Liver (tissue), 9 donors: Measurements from ENCODE around the gene DRD1. TPM values are rescaled to one million over a fixed set of nuclear protein-coding genes. Genes with fewer than 3 reads are reported as not detected.
A peak's percentile ranks its signal among the peaks of the same experiment; 100 is the strongest.

Experiments
- DNase-seq: peaks from one replicate; pipeline ENCODE4 v3.0.0-alpha.2; 2017; ENCODE audit warnings: low spot score
- H3K27ac ChIP-seq, 2 donors: one replicate each; pipeline ENCODE4 v1.7.0; 2013; ENCODE audit warnings: inconsistent platforms in 2 of 2, low read length in 2 of 2, control low read depth in 1 of 2, low read depth in 1 of 2, mild to moderate bottlenecking in 1 of 2
- H3K27me3 ChIP-seq, 4 donors: one replicate each; pipeline versions ENCODE4 v1.6.1 to v1.7.0; 2013; ENCODE audit warnings: low read length in 3 of 4, inconsistent platforms in 1 of 4, mild to moderate bottlenecking in 1 of 4, moderate library complexity in 1 of 4; ENCODE audit not compliant: control insufficient read depth in 4 of 4, insufficient read depth in 4 of 4
- H3K36me3 ChIP-seq, 4 donors: one replicate each; pipeline versions ENCODE4 v1.6.1 to v1.7.0; 2013; ENCODE audit warnings: low read length in 3 of 4, mild to moderate bottlenecking in 3 of 4, low read depth in 1 of 4, moderate library complexity in 1 of 4; ENCODE audit not compliant: control insufficient read depth in 4 of 4, insufficient read depth in 3 of 4
- H3K4me1 ChIP-seq, 4 donors: one replicate each; pipeline versions ENCODE4 v1.6.1 to v1.7.0; 2013; ENCODE audit warnings: low read length in 3 of 4, mild to moderate bottlenecking in 3 of 4, moderate library complexity in 1 of 4; ENCODE audit not compliant: control insufficient read depth in 4 of 4, insufficient read depth in 4 of 4
- H3K4me3 ChIP-seq, 3 donors: one replicate each; pipeline versions ENCODE4 v1.6.1 to v1.7.0; 2013; ENCODE audit warnings: low read length in 3 of 3, control low read depth in 1 of 3, low read depth in 1 of 3, mild to moderate bottlenecking in 1 of 3
- H3K9ac ChIP-seq, 2 donors: one replicate each; pipeline ENCODE4 v1.7.0; 2013; ENCODE audit warnings: low read length in 2 of 2, mild to moderate bottlenecking in 2 of 2, moderate library complexity in 2 of 2, control low read depth in 1 of 2, low read depth in 1 of 2
- H3K9me3 ChIP-seq, 4 donors: one replicate each; pipeline versions ENCODE4 v1.6.1 to v1.7.0; 2013; ENCODE audit warnings: low read length in 3 of 4; ENCODE audit not compliant: control insufficient read depth in 4 of 4
- CTCF ChIP-seq: fragments of 150-350 bp; IDR thresholded peaks from 2 replicates; pipeline ENCODE4 v1.5.1; 2017; ENCODE audit warnings: improper control_type of control experiment, low read depth, low read length; ENCODE audit not compliant: missing input control
- EGR1 ChIP-seq, 2 donors: IDR thresholded peaks; 2 replicates each; pipeline ENCODE4 v1.6.1; 2016 to 2018; ENCODE audit warnings: antibody characterized with exemption in 2 of 2, low read depth in 2 of 2
- FOXA1 ChIP-seq: IDR thresholded peaks from 2 replicates; pipeline ENCODE4 v1.6.1; 2016; ENCODE audit warnings: antibody characterized with exemption
- FOXA2 ChIP-seq: IDR thresholded peaks from 2 replicates; pipeline ENCODE4 v1.6.1; 2016; ENCODE audit warnings: antibody characterized with exemption
- GABPA ChIP-seq, 2 donors: IDR thresholded peaks in 1 of 2; conservative IDR thresholded peaks in 1 of 2; 2 replicates each; pipeline ENCODE4 v1.6.1; 2016; ENCODE audit warnings: antibody characterized with exemption in 2 of 2, mild to moderate bottlenecking in 1 of 2, moderate library complexity in 1 of 2
- HNF4A ChIP-seq, 2 donors: conservative IDR thresholded peaks; 2 replicates each; pipeline ENCODE4 v1.6.1; 2016; ENCODE audit warnings: antibody characterized with exemption in 2 of 2, mild to moderate bottlenecking in 2 of 2
- HNF4G ChIP-seq: IDR thresholded peaks from 2 replicates; pipeline ENCODE4 v1.6.1; 2016; ENCODE audit warnings: antibody characterized with exemption
- JUND ChIP-seq, 2 donors: IDR thresholded peaks; 2 replicates each; pipeline ENCODE4 v1.6.1; 2016; ENCODE audit warnings: antibody characterized with exemption in 2 of 2
- NR2F2 ChIP-seq: IDR thresholded peaks from 2 replicates; pipeline ENCODE4 v1.6.1; 2016; ENCODE audit warnings: antibody characterized with exemption
- RAD21 ChIP-seq, 2 donors: IDR thresholded peaks; 2 replicates each; pipeline ENCODE4 v1.6.1; 2016; ENCODE audit warnings: antibody characterized with exemption in 2 of 2, mild to moderate bottlenecking in 2 of 2
- RXRA ChIP-seq, 2 donors: IDR thresholded peaks; 2 replicates each; pipeline ENCODE4 v1.6.1; 2017 to 2018; ENCODE audit warnings: antibody characterized with exemption in 2 of 2, mild to moderate bottlenecking in 1 of 2
- SP1 ChIP-seq: IDR thresholded peaks from 2 replicates; pipeline ENCODE4 v1.6.1; 2018; ENCODE audit warnings: antibody characterized with exemption, mild to moderate bottlenecking
- TAF1 ChIP-seq: conservative IDR thresholded peaks from 2 replicates; pipeline ENCODE4 v1.6.1; 2016; ENCODE audit warnings: antibody characterized with exemption, mild to moderate bottlenecking
- YY1 ChIP-seq: IDR thresholded peaks from 2 replicates; pipeline ENCODE4 v1.6.1; 2016; ENCODE audit warnings: antibody characterized with exemption, mild to moderate bottlenecking
- WGBS: extraction: QIAGEN DNeasy Blood & Tissue Kit; methylation state at CpG from one replicate; pipeline ENCODE4 v1.1.7; 2013; 5-methylcytosine and 5-hydroxymethylcytosine counted together
- polyA plus RNA-seq, 2 donors: library from polyadenylated mRNA; stranded (reverse) in 1 of 2; unstranded in 1 of 2; fragments of 200-250 nt in 1 of 2; fragments of >200 nt in 1 of 2; fragmentation: Nextera tagmentation in 1 of 2; extraction: Ambion mirVana in 1 of 2; gene quantifications; one replicate each; pipeline versions ENCODE4 v1.2.1 to v1.2.3, GENCODE V29; 2013 to 2015
- total RNA-seq, 2 donors: library from RNA; depleted of rRNA; stranded (reverse); fragments of >200 nt; gene quantifications; one replicate each; pipeline ENCODE4 v1.2.3, GENCODE V29; 2014
- TF ChIP-seq, protein P1 (sequence below): IDR thresholded peaks from 2 replicates; pipeline ENCODE4 v1.6.1; 2016; ENCODE audit warnings: antibody characterized with exemption, mild to moderate bottlenecking
- TF ChIP-seq, protein P2 (sequence below): IDR thresholded peaks from 2 replicates; pipeline ENCODE4 v1.6.1; 2016; ENCODE audit warnings: antibody characterized with exemption
- TF ChIP-seq, protein P3 (sequence below): IDR thresholded peaks from 2 replicates; pipeline ENCODE4 v1.6.1; 2016; ENCODE audit warnings: antibody characterized with exemption
- TF ChIP-seq, protein P4 (sequence below): IDR thresholded peaks from 2 replicates; pipeline ENCODE4 v1.6.1; 2016; ENCODE audit warnings: antibody characterized with exemption
- donor health status: healthy.
- donor health status: healthy.
- donor health status: healthy.
- donor health status: healthy.
- donor health status: healthy.

DRD1 gene
- total and polyA plus RNA-seq, 4 donors = 0.05 to 0.17 TPM; not detected in 2

DNA sequence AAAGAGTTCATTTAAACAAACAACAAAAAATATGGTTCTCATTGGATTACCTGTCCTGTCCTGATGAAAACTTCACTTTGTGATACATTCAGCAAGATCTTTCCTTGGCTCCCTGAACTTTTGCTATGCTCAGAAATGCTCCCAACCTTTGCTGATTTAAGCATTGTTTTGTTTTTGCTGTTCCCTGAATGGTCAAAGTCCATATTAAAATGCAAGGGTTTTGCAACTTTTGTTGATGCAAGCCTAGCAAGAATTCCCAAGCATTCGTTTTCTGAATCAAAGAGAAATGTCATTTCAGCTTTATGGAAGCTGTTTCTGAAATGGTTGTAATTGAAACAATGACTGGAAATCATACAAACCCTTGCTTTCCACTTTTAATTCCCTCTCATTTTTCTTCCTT lies 31.3 kb upstream of the DRD1 start:
- Histone ChIP-seq H3K4me1 (peaks cover 15 to 48% (median 37%) of the 10 kb centered on the region in 4 donors), H3K27ac (peak overlapping the region; percentile 93 to 94), H3K36me3 (no peaks in the 10 kb centered on the region), H3K9me3 (no peaks in the 10 kb centered on the region), H3K4me3 (no peak overlapping the region), H3K27me3 (no peaks in the 10 kb centered on the region), H3K9ac (no peak overlapping the region)
- TF ChIP-seq JUND (IDR thresholded peaks at IDR 0.05) (peak; percentile 77 to 80), TAF1 (no peak), RAD21 (IDR thresholded peaks at IDR 0.05) (peak; percentile 25 to 46), RXRA (IDR thresholded peaks at IDR 0.05) (peak; percentile 65 to 83), HNF4G (peak; percentile 95), NR2F2 (no peak), FOXA2 (peak; percentile 33), SP1 (peak; percentile 96), GABPA (IDR thresholded peaks at IDR 0.05 in 1 of 2, conservative IDR thresholded peaks at IDR 0.05 in 1 of 2) (no peak), EGR1 (IDR thresholded peaks at IDR 0.05; ENCODE audit: low read depth in 2 of 2) (peak in 1 of 2 donors; percentile 31), YY1 (peak; percentile 60), HNF4A (conservative IDR thresholded peaks at IDR 0.05) (peak; percentile 97 to 98), FOXA1 (no peak), CTCF (no peak)
- TF ChIP-seq, protein P1, sequence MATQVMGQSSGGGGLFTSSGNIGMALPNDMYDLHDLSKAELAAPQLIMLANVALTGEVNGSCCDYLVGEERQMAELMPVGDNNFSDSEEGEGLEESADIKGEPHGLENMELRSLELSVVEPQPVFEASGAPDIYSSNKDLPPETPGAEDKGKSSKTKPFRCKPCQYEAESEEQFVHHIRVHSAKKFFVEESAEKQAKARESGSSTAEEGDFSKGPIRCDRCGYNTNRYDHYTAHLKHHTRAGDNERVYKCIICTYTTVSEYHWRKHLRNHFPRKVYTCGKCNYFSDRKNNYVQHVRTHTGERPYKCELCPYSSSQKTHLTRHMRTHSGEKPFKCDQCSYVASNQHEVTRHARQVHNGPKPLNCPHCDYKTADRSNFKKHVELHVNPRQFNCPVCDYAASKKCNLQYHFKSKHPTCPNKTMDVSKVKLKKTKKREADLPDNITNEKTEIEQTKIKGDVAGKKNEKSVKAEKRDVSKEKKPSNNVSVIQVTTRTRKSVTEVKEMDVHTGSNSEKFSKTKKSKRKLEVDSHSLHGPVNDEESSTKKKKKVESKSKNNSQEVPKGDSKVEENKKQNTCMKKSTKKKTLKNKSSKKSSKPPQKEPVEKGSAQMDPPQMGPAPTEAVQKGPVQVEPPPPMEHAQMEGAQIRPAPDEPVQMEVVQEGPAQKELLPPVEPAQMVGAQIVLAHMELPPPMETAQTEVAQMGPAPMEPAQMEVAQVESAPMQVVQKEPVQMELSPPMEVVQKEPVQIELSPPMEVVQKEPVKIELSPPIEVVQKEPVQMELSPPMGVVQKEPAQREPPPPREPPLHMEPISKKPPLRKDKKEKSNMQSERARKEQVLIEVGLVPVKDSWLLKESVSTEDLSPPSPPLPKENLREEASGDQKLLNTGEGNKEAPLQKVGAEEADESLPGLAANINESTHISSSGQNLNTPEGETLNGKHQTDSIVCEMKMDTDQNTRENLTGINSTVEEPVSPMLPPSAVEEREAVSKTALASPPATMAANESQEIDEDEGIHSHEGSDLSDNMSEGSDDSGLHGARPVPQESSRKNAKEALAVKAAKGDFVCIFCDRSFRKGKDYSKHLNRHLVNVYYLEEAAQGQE = peak; percentile 82
- TF ChIP-seq, protein P2, sequence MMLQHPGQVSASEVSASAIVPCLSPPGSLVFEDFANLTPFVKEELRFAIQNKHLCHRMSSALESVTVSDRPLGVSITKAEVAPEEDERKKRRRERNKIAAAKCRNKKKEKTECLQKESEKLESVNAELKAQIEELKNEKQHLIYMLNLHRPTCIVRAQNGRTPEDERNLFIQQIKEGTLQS = peak; percentile 95
- TF ChIP-seq, protein P3, sequence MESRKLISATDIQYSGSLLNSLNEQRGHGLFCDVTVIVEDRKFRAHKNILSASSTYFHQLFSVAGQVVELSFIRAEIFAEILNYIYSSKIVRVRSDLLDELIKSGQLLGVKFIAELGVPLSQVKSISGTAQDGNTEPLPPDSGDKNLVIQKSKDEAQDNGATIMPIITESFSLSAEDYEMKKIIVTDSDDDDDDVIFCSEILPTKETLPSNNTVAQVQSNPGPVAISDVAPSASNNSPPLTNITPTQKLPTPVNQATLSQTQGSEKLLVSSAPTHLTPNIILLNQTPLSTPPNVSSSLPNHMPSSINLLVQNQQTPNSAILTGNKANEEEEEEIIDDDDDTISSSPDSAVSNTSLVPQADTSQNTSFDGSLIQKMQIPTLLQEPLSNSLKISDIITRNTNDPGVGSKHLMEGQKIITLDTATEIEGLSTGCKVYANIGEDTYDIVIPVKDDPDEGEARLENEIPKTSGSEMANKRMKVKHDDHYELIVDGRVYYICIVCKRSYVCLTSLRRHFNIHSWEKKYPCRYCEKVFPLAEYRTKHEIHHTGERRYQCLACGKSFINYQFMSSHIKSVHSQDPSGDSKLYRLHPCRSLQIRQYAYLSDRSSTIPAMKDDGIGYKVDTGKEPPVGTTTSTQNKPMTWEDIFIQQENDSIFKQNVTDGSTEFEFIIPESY = peak; percentile 56
- TF ChIP-seq, protein P4, sequence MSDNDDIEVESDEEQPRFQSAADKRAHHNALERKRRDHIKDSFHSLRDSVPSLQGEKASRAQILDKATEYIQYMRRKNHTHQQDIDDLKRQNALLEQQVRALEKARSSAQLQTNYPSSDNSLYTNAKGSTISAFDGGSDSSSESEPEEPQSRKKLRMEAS = peak; percentile 44
- no peak for DNase-seq
- 33% methylated on average over 1 of the region's 1 CpG for WGBS
